A549 (cell line): ENCODE data around the gene CDC42SE1. TPM values are rescaled to one million over a fixed set of nuclear protein-coding genes. Genes with fewer than 3 reads are reported as not detected.

Experiments used
- ATAC-seq, 2 experiments: fragments of 200-7000 bp in 1 of 2; fragments of >200 bp in 1 of 2; cut with Nextera tagmentation in 1 of 2; cut with Tn5 transposase in 1 of 2; 3 replicates each; pipeline versions ENCODE4 v1.8.0 to v1.9.1; 2018 to 2020; ENCODE audit warnings: mild to moderate bottlenecking in 1 of 2, moderate library complexity in 1 of 2
- CTCF ChIA-PET: fragments of 300-600 bp; sonication (Branson Sonifier 250); formaldehyde crosslinking; extraction: SDS; loops from one replicate; lab custom pipeline; 2021; ENCODE audit warnings: antibody characterized with exemption, inconsistent platforms; lab: Yijun Ruan, JAX
- POLR2A ChIA-PET: fragments of 350-600 bp; formaldehyde crosslinking; extraction: SDS; loops from one replicate; lab custom pipeline; 2021; ENCODE audit warnings: antibody characterized with exemption, inconsistent platforms; lab: Yijun Ruan, JAX
- DNase-seq, 2 experiments: peaks; one replicate each; pipeline versions ENCODE4 v3.0.0 to v3.0.0-alpha.2; 2011 to 2016; ENCODE audit warnings: low read depth in 1 of 2, low spot score in 1 of 2
- FAIRE-seq: peaks from 2 replicates; lab custom pipeline; 2011; peaks lifted over from hg19 to GRCh38; lab: Jason Lieb, UNC
- H3K27ac ChIP-seq, 2 experiments: fragments of >200 bp; sonication (Bioruptor Twin); formaldehyde crosslinking; 3 replicates each; pipeline ENCODE4 v1.5.1; 2016 to 2017
- H3K4me1 ChIP-seq: fragments of >200 bp; sonication (Bioruptor Twin); formaldehyde crosslinking; 3 replicates; pipeline ENCODE4 v1.6.1; 2016
- H3K4me2 ChIP-seq: fragments of >200 bp; sonication (Bioruptor Twin); formaldehyde crosslinking; 3 replicates; pipeline ENCODE4 v1.6.1; 2016
- H3K4me3 ChIP-seq: fragments of >200 bp; sonication (Bioruptor Twin); formaldehyde crosslinking; 3 replicates; pipeline ENCODE4 v1.5.1; 2016
- H3K9me3 ChIP-seq: fragments of >200 bp; sonication (Bioruptor Twin); formaldehyde crosslinking; 3 replicates; pipeline ENCODE4 v1.6.1; 2016
- ATOH8 ChIP-seq: fragments of 250-450 bp; sonication (Bioruptor Pico); IDR thresholded peaks from 2 replicates; pipeline ENCODE4 v1.5.0; 2020; ENCODE audit warnings: low read depth, mild to moderate bottlenecking, moderate library complexity
- EHMT2 ChIP-seq: fragments of 200-600 bp; sonication (generic); IDR thresholded peaks from 2 replicates; pipeline ENCODE4 v1.6.1; 2016; ENCODE audit warnings: antibody characterized with exemption, low read depth, mild to moderate bottlenecking, moderate library complexity
- FOSB ChIP-seq: fragments of 250-450 bp; sonication (Bioruptor Pico); IDR thresholded peaks from 2 replicates; pipeline ENCODE4 v1.5.0; 2020; ENCODE audit warnings: mild to moderate bottlenecking, moderate library complexity
- HES2 ChIP-seq: fragments of >200 bp; sonication (Bioruptor Twin); formaldehyde crosslinking; IDR thresholded peaks from 2 replicates; pipeline ENCODE4 v1.6.1; 2016
- HEYL ChIP-seq: fragments of 250-450 bp; sonication (Bioruptor Pico); IDR thresholded peaks from 2 replicates; pipeline ENCODE4 v1.8.0; 2021; ENCODE audit warnings: mild to moderate bottlenecking, moderate library complexity
- HOXB5 ChIP-seq: fragments of 250-450 bp; sonication (Bioruptor Pico); IDR thresholded peaks from 2 replicates; pipeline ENCODE4 v1.5.0; 2020; ENCODE audit warnings: mild to moderate bottlenecking, moderate library complexity
- JUN ChIP-seq, 2 experiments: fragments of >200 bp; sonication (Bioruptor Twin); formaldehyde crosslinking; IDR thresholded peaks; 2 replicates in 1 of 2; 3 replicates in 1 of 2; pipeline ENCODE4 v1.6.1; 2016 to 2017
- MAX ChIP-seq: IDR thresholded peaks from 2 replicates; pipeline ENCODE4 v1.6.1; 2012
- MAZ ChIP-seq: fragments of 150-350 bp; IDR thresholded peaks from 2 replicates; pipeline ENCODE4 v1.6.1; 2014; ENCODE audit warnings: antibody characterized with exemption, low read depth, low read length, borderline replicate concordance
- MYC ChIP-seq: IDR thresholded peaks from 2 replicates; pipeline ENCODE4 v1.6.1; 2012; ENCODE audit warnings: mild to moderate bottlenecking, inconsistent platforms, low read length, improper control_type of control experiment, borderline replicate concordance
- NPAS2 ChIP-seq: fragments of 250-450 bp; sonication (Bioruptor Pico); IDR thresholded peaks from 2 replicates; pipeline ENCODE4 v1.8.0; 2022; ENCODE audit warnings: mild to moderate bottlenecking, moderate library complexity, borderline replicate concordance
- PBX3 ChIP-seq: IDR thresholded peaks from 2 replicates; pipeline ENCODE4 v1.6.1; 2012
- REST ChIP-seq: fragments of 200-600 bp; sonication (generic); IDR thresholded peaks from 2 replicates; pipeline ENCODE4 v1.6.1; 2016; ENCODE audit warnings: antibody characterized with exemption, mild to moderate bottlenecking, moderate library complexity
- TP53 ChIP-seq: fragments of 250-450 bp; sonication (Bioruptor Pico); IDR thresholded peaks from 2 replicates; pipeline ENCODE4 v1.5.0; 2021; ENCODE audit warnings: mild to moderate bottlenecking, moderate library complexity
- USF2 ChIP-seq: fragments of 450-650 bp; IDR thresholded peaks from 2 replicates; pipeline ENCODE4 v1.6.1; 2014; ENCODE audit warnings: antibody characterized with exemption
- WGBS: methylation state at CpG from one replicate; pipeline ENCODE4 v1.1.6; 2017; ENCODE audit errors: missing lambda C conversion rate; 5-methylcytosine and 5-hydroxymethylcytosine counted together
- polyA plus RNA-seq, 4 experiments: library from polyadenylated mRNA; depleted of rRNA in 3 of 4; stranded (reverse); fragments of >200 nt; fragmentation: RNase III in 1 of 4; extraction: RNeasy Plus Mini Kit Qiagen cat#74134 plus additional on column Dnase treatment in 1 of 4; gene quantifications; 2 replicates in 3 of 4; 3 replicates in 1 of 4; pipeline ENCODE4 v1.2.3, GENCODE V29; 2011 to 2017

The CDC42SE1 gene
- polyA plus RNA-seq, 2 of the 4 experiments (the other 2 are of a cell fraction) = 54.7 to 83.1 TPM

- DNase-seq (no peak), FAIRE-seq (no peak), ATAC-seq (no peak)
- WGBS = 84% methylated on average over 2 of the region's 2 CpGs
- no peak overlapping the region for H3K4me3 ChIP-seq
- peaks cover 27% of the 10 kb centered on the region for H3K4me1 ChIP-seq
- no peak for TF ChIP-seq HOXB5 (CRISPR knock-in tag)
- no peak for TF ChIP-seq TP53 (CRISPR knock-in tag)
- no peak for TF ChIP-seq EHMT2
- TF ChIP-seq ATOH8 = no peak
- TF ChIP-seq MAZ = no peak
- TF ChIP-seq USF2 = no peak
- no peak for TF ChIP-seq REST
- no peak for TF ChIP-seq NPAS2 (CRISPR knock-in tag)
- no peak for TF ChIP-seq PBX3
- H3K27ac ChIP-seq = no peak overlapping the region
- ChIA-PET CTCF (interaction anchor here (0.6 to 7.8 kb wide), 5 partner anchors 11 to 120 kb away, joined by 3 to 62 read pairs (median 3); partner anchors contain the start of gene GABPB2), POLR2A (interaction anchor here (0.6 to 1.2 kb wide), 3 partner anchors 8 to 20 kb away, joined by 4 to 7 read pairs (median 4); partner anchors contain the start of genes CDC42SE1 and MLLT11)
- H3K4me2 ChIP-seq = no peak overlapping the region
- no peaks in the 10 kb centered on the region for H3K9me3 ChIP-seq
These were observed 7.9 kb downstream of the CDC42SE1 start for GRCh38 chr1:151051356-151052009.

- no peak overlapping the region for H3K27ac ChIP-seq
- FAIRE-seq (no peak), ATAC-seq (no peak), DNase-seq (no peak)
- 96% methylated on average over 2 of the region's 2 CpGs for WGBS
- peaks cover 16% of the 10 kb centered on the region for H3K4me1 ChIP-seq
- H3K4me2 ChIP-seq = peak overlapping the region; percentile 95
- TF ChIP-seq MYC (no peak), HEYL (no peak), FOSB (CRISPR knock-in tag) (no peak), JUN (IDR thresholded peaks at IDR 0.05) (0 out of 5 replicates have a peak, but pooled peaks of 1 of the 2 experiments have one; percentile 6), HES2 (no peak), MAX (no peak)
- ChIA-PET POLR2A (interaction anchor here (1.0 to 1.5 kb wide), 3 partner anchors 9 to 12 kb away, joined by 4 to 6 read pairs (median 5); partner anchors contain the start of genes CDC42SE1 and MLLT11), CTCF (interaction anchor here (0.8 to 7.8 kb wide), 7 partner anchors 8 to 55 kb away, joined by 4 to 62 read pairs (median 7); partner anchors contain the start of genes CDC42SE1, GABPB2, MINDY1 and MLLT11)
- no peaks in the 10 kb centered on the region for H3K9me3 ChIP-seq
- H3K4me3 ChIP-seq = no peak overlapping the region
These were observed 9.3 kb downstream of the CDC42SE1 start for GRCh38 chr1:151050051-151050688.
